SK-N-SH treated with all-trans-retinoic acid at 6 μM for 48 hours (cell line): ENCODE data around the gene TNFRSF12A.

Experiments used
- ATAC-seq: fragments of 200-7000 bp; cut with Tn5 transposase; 3 replicates; pipeline ENCODE4 v1.9.1; 2020; ENCODE audit warnings: mild to moderate bottlenecking, moderate library complexity
- ARNTL ChIP-seq: fragments of 450-650 bp; formaldehyde crosslinking; IDR thresholded peaks from 2 replicates; pipeline ENCODE4 v1.5.0; 2020; ENCODE audit warnings: low read depth, mild to moderate bottlenecking, moderate library complexity, borderline replicate concordance
- BACH2 ChIP-seq: fragments of 250-450 bp; sonication (Bioruptor Pico); IDR thresholded peaks from 2 replicates; pipeline ENCODE4 v1.9.0; 2021; ENCODE audit warnings: mild to moderate bottlenecking, borderline replicate concordance
- CSDC2 ChIP-seq: fragments of 250-450 bp; sonication (Bioruptor Pico); IDR thresholded peaks from 2 replicates; pipeline ENCODE4 v1.5.0; 2020; ENCODE audit warnings: mild to moderate bottlenecking, moderate library complexity
- ESRRG ChIP-seq: fragments of 250-450 bp; sonication (Bioruptor Pico); IDR thresholded peaks from 2 replicates; pipeline ENCODE4 v1.6.1; 2021; ENCODE audit warnings: mild to moderate bottlenecking
- GLIS3 ChIP-seq: fragments of 250-450 bp; sonication (Bioruptor Pico); IDR thresholded peaks from 2 replicates; pipeline ENCODE4 v1.5.0; 2020; ENCODE audit warnings: mild to moderate bottlenecking, moderate library complexity
- ISL1 ChIP-seq: fragments of 250-450 bp; sonication (Bioruptor Pico); IDR thresholded peaks from 2 replicates; pipeline ENCODE4 v2.1.2; 2022; ENCODE audit warnings: mild to moderate bottlenecking, moderate library complexity
- OSR1 ChIP-seq: fragments of 250-450 bp; sonication (Bioruptor Pico); IDR thresholded peaks from 2 replicates; pipeline ENCODE4 v1.8.0; 2022; ENCODE audit warnings: moderate library complexity, mild to moderate bottlenecking, inconsistent platforms
- PPARA ChIP-seq: fragments of 250-450 bp; sonication (Bioruptor Pico); IDR thresholded peaks from 2 replicates; pipeline ENCODE4 v1.5.0; 2020; ENCODE audit warnings: mild to moderate bottlenecking, borderline replicate concordance
- RARB ChIP-seq: fragments of 250-450 bp; sonication (Bioruptor Pico); IDR thresholded peaks from 2 replicates; pipeline ENCODE4 v1.8.0; 2021; ENCODE audit warnings: mild to moderate bottlenecking, moderate library complexity
- SNAI2 ChIP-seq: fragments of 250-450 bp; sonication (Bioruptor Pico); IDR thresholded peaks from 2 replicates; pipeline ENCODE4 v1.5.0; 2020; ENCODE audit warnings: mild to moderate bottlenecking, moderate library complexity
- TCF4 ChIP-seq: fragments of 250-450 bp; sonication (Bioruptor Pico); IDR thresholded peaks from 2 replicates; pipeline ENCODE4 v1.8.0; 2021; ENCODE audit warnings: mild to moderate bottlenecking, moderate library complexity, borderline replicate concordance
- TOX ChIP-seq: fragments of 250-450 bp; sonication (Bioruptor Pico); IDR thresholded peaks from 2 replicates; pipeline ENCODE4 v1.8.0; 2021; ENCODE audit warnings: mild to moderate bottlenecking, moderate library complexity, borderline replicate concordance
- ZC3H10 ChIP-seq: fragments of 250-450 bp; sonication (Bioruptor Pico); IDR thresholded peaks from 2 replicates; pipeline ENCODE4 v1.5.1; 2021; ENCODE audit warnings: mild to moderate bottlenecking, moderate library complexity
- ZFP3 ChIP-seq: fragments of 250-450 bp; sonication (Bioruptor Pico); IDR thresholded peaks from 2 replicates; pipeline ENCODE4 v1.5.0; 2020; ENCODE audit warnings: mild to moderate bottlenecking, moderate library complexity
- ZFP30 ChIP-seq: fragments of 450-650 bp; formaldehyde crosslinking; IDR thresholded peaks from 2 replicates; pipeline ENCODE4 v1.5.0; 2022; ENCODE audit warnings: mild to moderate bottlenecking, moderate library complexity
- ZNF70 ChIP-seq: fragments of 450-650 bp; formaldehyde crosslinking; IDR thresholded peaks from 2 replicates; pipeline ENCODE4 v1.5.0; 2020; ENCODE audit warnings: mild to moderate bottlenecking, moderate library complexity
- TF ChIP-seq, protein P1 (sequence below): fragments of 250-450 bp; sonication (Bioruptor Pico); IDR thresholded peaks from 2 replicates; pipeline ENCODE4 v1.5.0; 2020; ENCODE audit warnings: mild to moderate bottlenecking, moderate library complexity
- TF ChIP-seq, protein P2 (sequence below): fragments of 250-450 bp; sonication (Bioruptor Pico); IDR thresholded peaks from 2 replicates; pipeline ENCODE4 v1.5.1; 2021; ENCODE audit warnings: mild to moderate bottlenecking, moderate library complexity
- TF ChIP-seq, protein P3 (sequence below): fragments of 250-450 bp; sonication (Bioruptor Pico); IDR thresholded peaks from 2 replicates; pipeline ENCODE4 v1.8.0; 2020; ENCODE audit warnings: mild to moderate bottlenecking, moderate library complexity, borderline replicate concordance
- TF ChIP-seq, protein P4 (sequence below): fragments of 250-450 bp; sonication (Bioruptor Pico); IDR thresholded peaks from 2 replicates; pipeline ENCODE4 v1.8.0; 2021; ENCODE audit warnings: low read depth, mild to moderate bottlenecking, moderate library complexity, borderline replicate concordance
- TF ChIP-seq, protein P5 (sequence below): fragments of 250-450 bp; sonication (Bioruptor Pico); IDR thresholded peaks from 2 replicates; pipeline ENCODE4 v1.5.1; 2020; ENCODE audit warnings: low read depth, mild to moderate bottlenecking, moderate library complexity

The TNFRSF12A gene

DNA sequence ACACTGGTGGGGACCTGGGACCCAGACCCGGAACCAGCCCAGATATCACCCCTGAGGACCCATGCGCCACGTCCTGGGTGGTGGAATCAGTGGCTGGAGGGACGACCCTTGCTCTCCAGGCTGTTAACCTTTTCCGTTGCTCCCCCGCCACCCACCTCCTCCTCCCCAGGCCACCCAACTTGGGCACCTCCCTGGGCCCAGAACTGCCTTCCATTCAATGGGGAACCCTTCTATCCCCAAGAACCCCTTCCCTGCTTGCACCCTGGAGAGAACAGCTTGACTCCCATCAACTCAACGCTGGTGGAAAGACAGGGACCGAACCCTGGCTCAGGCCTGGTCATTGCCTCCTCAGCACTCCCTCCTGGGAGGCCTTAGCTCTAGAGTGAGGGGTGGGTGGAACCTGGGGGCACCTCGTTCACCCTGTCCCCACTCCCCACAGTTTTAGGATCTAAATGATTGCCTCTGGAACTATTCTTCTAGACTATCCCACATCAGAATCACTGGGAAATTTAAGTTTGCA lies 39.6 kb downstream of the TNFRSF12A start:
- no peak for TF ChIP-seq OSR1 (CRISPR knock-in tag)
- TF ChIP-seq, protein P1, sequence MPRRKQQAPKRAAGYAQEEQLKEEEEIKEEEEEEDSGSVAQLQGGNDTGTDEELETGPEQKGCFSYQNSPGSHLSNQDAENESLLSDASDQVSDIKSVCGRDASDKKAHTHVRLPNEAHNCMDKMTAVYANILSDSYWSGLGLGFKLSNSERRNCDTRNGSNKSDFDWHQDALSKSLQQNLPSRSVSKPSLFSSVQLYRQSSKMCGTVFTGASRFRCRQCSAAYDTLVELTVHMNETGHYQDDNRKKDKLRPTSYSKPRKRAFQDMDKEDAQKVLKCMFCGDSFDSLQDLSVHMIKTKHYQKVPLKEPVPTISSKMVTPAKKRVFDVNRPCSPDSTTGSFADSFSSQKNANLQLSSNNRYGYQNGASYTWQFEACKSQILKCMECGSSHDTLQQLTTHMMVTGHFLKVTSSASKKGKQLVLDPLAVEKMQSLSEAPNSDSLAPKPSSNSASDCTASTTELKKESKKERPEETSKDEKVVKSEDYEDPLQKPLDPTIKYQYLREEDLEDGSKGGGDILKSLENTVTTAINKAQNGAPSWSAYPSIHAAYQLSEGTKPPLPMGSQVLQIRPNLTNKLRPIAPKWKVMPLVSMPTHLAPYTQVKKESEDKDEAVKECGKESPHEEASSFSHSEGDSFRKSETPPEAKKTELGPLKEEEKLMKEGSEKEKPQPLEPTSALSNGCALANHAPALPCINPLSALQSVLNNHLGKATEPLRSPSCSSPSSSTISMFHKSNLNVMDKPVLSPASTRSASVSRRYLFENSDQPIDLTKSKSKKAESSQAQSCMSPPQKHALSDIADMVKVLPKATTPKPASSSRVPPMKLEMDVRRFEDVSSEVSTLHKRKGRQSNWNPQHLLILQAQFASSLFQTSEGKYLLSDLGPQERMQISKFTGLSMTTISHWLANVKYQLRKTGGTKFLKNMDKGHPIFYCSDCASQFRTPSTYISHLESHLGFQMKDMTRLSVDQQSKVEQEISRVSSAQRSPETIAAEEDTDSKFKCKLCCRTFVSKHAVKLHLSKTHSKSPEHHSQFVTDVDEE: no peak; the same call in 1 of the 2 replicates
- TF ChIP-seq ISL1 (CRISPR knock-in tag): no peak
- TF ChIP-seq TCF4 (CRISPR knock-in tag): no peak
- no peak for TF ChIP-seq ZFP3
- TF ChIP-seq CSDC2: no peak
- no peak for TF ChIP-seq ARNTL
- TF ChIP-seq, protein P2, sequence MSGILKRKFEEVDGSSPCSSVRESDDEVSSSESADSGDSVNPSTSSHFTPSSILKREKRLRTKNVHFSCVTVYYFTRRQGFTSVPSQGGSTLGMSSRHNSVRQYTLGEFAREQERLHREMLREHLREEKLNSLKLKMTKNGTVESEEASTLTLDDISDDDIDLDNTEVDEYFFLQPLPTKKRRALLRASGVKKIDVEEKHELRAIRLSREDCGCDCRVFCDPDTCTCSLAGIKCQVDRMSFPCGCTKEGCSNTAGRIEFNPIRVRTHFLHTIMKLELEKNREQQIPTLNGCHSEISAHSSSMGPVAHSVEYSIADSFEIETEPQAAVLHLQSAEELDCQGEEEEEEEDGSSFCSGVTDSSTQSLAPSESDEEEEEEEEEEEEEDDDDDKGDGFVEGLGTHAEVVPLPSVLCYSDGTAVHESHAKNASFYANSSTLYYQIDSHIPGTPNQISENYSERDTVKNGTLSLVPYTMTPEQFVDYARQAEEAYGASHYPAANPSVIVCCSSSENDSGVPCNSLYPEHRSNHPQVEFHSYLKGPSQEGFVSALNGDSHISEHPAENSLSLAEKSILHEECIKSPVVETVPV (CRISPR knock-in tag): no peak
- no peak for TF ChIP-seq GLIS3 (CRISPR knock-in tag)
- no peak for TF ChIP-seq ZFP30 (CRISPR knock-in tag)
- no peak for TF ChIP-seq PPARA (CRISPR knock-in tag)
- TF ChIP-seq ZC3H10 (CRISPR knock-in tag): no peak
- TF ChIP-seq ESRRG: no peak
- TF ChIP-seq, all 23 proteins: peak for 0
- no peak for ATAC-seq

DNA sequence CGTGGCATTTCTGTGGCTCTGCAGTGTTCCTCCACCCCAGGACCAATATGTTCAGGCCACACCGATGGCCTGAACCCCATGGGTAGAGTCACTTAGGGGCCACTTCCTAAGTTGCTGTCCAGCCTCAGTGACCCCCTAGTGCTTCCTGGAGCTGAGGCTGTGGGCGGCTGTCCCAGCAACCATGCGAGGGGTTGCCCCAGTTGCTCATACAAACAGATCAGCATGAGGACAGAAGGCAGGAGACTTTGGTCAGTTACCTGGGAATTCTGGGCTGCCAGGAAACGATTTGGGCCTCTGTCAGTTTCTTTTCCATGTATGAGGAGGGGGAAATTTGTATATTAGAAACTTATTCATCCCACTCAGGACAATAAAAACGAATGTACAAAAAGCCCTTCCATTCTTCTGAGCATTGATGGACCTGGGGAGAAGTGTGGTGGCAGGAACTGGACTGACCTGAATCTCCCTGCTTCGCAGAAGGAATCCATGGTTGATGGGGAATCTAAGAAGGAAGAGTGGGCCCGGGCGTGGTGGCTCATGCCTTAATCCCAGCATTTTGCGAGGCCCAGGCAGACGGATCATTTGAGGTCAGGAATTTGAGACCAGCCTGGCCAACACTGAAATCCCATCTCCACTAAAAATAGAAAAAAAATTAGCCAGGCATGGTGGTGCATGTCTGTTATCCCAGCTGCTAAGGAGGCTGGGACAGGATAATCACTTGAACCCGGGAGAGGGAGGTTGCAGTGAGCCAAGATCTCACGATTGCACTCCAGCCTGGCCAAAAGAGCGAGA lies 40.4 kb downstream of the TNFRSF12A start:
- no peak for ATAC-seq
- TF ChIP-seq ESRRG (no peak), BACH2 (no peak), ZFP3 (no peak), ZNF70 (CRISPR knock-in tag) (no peak), ISL1 (CRISPR knock-in tag) (no peak), SNAI2 (CRISPR knock-in tag) (no peak), OSR1 (CRISPR knock-in tag) (no peak), ZC3H10 (CRISPR knock-in tag) (no peak), ARNTL (no peak)
- TF ChIP-seq, protein P3, sequence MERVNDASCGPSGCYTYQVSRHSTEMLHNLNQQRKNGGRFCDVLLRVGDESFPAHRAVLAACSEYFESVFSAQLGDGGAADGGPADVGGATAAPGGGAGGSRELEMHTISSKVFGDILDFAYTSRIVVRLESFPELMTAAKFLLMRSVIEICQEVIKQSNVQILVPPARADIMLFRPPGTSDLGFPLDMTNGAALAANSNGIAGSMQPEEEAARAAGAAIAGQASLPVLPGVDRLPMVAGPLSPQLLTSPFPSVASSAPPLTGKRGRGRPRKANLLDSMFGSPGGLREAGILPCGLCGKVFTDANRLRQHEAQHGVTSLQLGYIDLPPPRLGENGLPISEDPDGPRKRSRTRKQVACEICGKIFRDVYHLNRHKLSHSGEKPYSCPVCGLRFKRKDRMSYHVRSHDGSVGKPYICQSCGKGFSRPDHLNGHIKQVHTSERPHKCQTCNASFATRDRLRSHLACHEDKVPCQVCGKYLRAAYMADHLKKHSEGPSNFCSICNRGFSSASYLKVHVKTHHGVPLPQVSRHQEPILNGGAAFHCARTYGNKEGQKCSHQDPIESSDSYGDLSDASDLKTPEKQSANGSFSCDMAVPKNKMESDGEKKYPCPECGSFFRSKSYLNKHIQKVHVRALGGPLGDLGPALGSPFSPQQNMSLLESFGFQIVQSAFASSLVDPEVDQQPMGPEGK: no peak
- TF ChIP-seq, protein P1: no peak
- TF ChIP-seq, protein P2 (CRISPR knock-in tag): no peak

DNA sequence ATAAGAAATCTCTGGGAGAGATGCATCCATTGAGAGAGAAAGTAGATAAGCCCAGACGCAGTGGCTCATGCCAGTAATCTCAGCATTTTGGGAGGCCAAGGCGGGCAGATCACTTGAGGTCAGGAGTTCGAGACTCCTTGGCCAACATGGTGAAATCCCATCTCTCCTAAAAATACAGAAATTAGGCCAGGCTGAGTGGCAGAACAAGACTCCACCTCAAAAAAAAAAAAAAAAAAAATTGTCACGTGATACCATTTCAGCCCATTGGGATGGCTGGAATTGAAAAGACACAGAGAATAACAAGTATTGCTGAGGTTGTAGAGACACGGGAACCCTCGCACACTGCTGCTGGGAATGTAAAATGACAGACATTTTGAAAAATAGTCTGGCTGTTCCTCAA lies 42.4 kb downstream of the TNFRSF12A start:
- no peak for ATAC-seq
- no peak for TF ChIP-seq OSR1 (CRISPR knock-in tag)
- TF ChIP-seq, protein P4, sequence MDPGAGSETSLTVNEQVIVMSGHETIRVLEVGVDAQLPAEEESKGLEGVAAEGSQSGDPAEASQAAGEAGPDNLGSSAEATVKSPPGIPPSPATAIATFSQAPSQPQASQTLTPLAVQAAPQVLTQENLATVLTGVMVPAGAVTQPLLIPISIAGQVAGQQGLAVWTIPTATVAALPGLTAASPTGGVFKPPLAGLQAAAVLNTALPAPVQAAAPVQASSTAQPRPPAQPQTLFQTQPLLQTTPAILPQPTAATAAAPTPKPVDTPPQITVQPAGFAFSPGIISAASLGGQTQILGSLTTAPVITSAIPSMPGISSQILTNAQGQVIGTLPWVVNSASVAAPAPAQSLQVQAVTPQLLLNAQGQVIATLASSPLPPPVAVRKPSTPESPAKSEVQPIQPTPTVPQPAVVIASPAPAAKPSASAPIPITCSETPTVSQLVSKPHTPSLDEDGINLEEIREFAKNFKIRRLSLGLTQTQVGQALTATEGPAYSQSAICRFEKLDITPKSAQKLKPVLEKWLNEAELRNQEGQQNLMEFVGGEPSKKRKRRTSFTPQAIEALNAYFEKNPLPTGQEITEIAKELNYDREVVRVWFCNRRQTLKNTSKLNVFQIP (CRISPR knock-in tag): no peak
- no peak for TF ChIP-seq TOX
- TF ChIP-seq BACH2: no peak
- TF ChIP-seq ESRRG: no peak
- TF ChIP-seq SNAI2 (CRISPR knock-in tag): no peak
- no peak for TF ChIP-seq RARB
- TF ChIP-seq, protein P5, sequence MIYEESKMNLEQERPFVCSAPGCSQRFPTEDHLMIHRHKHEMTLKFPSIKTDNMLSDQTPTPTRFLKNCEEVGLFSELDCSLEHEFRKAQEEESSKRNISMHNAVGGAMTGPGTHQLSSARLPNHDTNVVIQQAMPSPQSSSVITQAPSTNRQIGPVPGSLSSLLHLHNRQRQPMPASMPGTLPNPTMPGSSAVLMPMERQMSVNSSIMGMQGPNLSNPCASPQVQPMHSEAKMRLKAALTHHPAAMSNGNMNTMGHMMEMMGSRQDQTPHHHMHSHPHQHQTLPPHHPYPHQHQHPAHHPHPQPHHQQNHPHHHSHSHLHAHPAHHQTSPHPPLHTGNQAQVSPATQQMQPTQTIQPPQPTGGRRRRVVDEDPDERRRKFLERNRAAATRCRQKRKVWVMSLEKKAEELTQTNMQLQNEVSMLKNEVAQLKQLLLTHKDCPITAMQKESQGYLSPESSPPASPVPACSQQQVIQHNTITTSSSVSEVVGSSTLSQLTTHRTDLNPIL (CRISPR knock-in tag): no peak
- no peak for TF ChIP-seq ZFP3
